IPS-18c (cell line): ENCODE measurements around the gene BORCS6.
A peak's percentile ranks its signal among the peaks of the same experiment; 100 is the strongest.

ENCODE experiments used
- H3K4me3 ChIP-seq: 2 replicates; pipeline ENCODE4 v1.7.0; 2013; ENCODE audit warnings: low read depth, mild to moderate bottlenecking, low read length, moderate library complexity; ENCODE audit not compliant: insufficient read depth
- H3K9me3 ChIP-seq: one replicate; pipeline ENCODE4 v1.6.1; 2013; ENCODE audit warnings: mild to moderate bottlenecking, low read length, moderate library complexity; ENCODE audit not compliant: control insufficient read depth, insufficient read depth

Gene BORCS6

DNA sequence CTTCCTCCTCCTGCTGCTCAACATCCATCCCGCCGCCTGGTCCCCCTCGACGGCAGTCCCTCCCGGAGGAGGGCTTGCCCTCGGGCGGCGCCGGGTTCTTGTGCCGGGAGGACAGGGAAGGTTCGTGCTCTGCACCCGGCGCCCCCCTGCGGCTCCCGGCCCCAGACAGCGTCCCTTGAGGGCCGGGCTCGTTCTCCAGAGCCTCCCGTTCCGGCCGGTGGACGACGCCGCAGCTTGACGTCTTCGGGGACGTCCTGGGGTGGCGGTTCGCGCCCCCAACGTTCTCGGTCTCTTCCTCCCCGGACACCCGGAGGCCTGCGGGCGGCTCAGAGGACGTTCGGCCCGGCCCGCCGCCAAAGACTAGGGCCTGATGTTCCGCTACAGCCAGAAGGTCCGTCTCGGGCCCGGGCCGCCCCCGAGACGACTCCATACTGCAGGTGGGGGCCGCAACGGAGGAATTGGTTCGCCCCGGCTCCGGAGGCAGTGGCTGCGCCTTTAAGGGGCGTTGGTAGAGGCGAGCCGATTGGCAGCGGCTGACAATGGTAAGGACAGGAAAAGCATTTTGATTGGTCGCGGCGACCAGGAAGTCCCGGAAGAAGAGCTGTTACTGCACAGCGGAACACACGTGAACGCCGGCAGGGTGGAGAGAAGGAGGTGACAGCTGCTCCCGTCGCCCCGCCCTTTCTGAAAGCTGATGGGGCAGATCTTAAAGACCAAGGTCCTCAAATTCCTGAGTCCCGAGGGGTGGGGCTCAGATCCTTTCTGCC, at the start of gene BORCS6:
Gene BORCS6, minus strand, starts transcription at position 470 of the 767 bp plus-strand sequence. Its CDS starts 40 bp downstream, at position 430.
- peak within 1 kb of the TSS; percentile 78 for H3K4me3 ChIP-seq
- H3K9me3 ChIP-seq, result no peaks in the 10 kb centered on the region

DNA sequence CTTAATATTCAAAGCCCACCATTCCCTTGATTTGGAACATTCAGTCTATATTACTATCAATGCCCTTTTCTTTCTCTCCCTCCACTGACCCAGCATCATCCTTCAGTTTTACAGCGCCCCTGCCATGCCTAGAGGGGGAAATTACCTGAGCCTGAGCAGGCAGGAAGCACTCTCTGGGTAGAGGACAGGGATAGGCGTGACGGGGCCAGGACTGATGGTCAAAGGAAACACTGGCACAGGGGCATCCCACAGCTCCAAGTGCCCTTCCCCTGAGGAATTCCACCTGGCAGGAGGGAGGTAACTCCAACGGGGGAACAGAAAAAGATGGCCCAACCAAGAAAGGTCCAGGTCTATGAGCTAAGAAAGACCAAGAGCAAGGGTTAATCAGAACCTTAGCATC, 47.9 kb upstream of the BORCS6 start:
- H3K9me3 ChIP-seq, result no peaks in the 10 kb centered on the region
- no peak overlapping the region for H3K4me3 ChIP-seq

DNA sequence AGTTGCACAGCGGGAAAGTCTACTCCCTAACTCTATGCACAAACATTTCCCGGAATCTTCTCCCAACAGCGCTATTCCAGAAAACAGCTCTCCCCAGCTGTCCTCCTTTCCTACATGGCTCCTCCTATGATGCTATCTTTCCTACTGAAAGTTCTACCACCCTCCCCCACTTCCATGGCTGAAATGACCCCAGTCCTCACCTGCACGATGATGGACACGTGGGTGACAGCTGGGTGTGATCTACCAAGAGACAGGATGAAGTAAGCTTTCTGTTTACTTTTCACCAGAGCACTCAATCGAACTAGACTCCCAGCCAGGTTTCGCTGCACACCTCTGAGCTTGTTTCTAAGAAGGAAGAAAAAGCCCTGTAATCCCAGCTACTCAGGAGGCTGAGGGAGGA, 47.2 kb upstream of the BORCS6 start:
- Histone ChIP-seq H3K4me3 (no peak overlapping the region), H3K9me3 (no peaks in the 10 kb centered on the region)

DNA sequence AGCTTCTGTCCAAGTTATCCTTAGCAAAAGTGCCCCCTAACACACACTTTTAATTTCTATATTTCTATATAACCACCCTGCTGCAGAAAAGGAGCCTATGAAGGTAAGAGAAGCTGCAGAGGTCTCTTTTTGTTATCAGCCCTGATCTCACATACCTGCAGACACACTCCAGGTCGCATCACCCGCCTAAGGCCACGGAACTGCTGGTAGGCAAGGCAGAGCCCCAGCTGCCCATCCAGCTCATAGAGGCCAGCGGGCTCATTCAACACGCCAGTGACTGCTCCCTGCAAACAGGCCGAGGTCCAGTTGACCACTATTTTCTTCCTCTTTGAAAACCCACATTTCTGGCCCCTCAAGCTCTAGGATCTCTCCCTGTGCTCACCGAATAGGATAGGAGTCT, 45.7 kb upstream of the BORCS6 start:
- H3K4me3 ChIP-seq, result no peak overlapping the region
- H3K9me3 ChIP-seq, result no peaks in the 10 kb centered on the region

DNA sequence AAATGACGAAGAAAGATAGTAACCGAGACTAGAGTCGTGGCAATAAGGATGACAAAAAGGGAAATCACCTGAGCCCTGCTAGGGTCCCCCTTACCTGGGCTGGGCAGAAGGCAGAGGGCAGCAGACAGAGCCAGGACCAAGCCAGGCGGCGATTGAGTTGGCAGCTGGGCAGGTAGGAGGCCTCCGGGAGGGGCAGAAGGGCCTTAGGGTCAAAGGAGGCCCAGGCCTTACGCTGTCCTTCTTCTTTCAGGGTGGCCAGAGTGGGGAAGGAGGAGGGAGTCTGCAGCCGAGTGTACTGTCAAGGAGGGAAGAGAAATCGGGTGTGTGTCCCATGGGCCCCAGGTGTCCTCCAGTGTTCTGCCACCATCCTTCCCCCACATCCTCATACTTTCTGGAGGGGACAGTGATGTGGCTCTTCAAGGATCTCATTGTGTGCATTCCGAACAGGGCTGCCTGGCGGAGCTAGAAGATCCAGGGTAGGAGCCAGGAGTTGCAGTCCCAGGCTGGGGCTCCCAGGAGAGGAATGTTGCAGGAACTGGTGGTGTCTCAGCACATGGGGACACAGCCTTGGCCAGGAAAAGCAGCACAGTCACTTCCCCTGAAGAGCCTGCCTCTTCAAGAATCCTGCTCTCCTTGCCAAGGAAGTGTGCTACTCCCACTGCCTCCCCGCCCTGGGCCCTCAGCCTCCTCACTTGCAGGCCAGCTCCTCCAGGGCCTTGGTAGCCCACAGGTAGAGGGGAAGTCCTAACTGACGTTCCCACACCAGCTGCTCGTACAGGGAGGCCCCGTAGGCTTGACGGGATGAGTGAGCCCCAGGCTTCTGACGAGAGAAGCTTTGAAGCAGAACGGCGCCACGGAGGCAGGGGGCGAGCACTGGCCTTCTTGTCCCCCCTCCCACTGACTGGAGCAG, 44.6 kb upstream of the BORCS6 start:
- H3K9me3 ChIP-seq, result no peaks in the 10 kb centered on the region
- no peak overlapping the region for H3K4me3 ChIP-seq

DNA sequence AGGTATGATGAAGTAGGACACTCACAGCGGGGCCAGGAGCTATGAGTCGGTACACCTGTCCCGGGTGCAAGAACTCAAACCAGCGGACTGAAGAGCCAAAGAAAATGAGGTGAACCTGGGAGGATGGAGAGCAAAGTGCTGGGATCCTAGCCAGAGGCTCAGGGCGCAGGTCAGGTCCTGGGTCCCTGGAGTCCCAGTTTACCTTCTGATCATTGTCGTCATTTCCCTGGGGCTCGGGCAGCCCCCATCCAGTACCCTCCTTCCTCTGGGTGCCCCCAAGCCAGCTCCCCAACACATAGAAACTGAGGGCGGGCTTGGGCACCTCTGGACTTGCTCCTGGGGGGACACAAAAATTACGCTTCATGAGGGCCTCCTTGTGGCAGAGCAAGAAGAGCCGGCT, 41.7 kb upstream of the BORCS6 start:
- H3K4me3 ChIP-seq, result no peak overlapping the region
- H3K9me3 ChIP-seq, result no peaks in the 10 kb centered on the region

DNA sequence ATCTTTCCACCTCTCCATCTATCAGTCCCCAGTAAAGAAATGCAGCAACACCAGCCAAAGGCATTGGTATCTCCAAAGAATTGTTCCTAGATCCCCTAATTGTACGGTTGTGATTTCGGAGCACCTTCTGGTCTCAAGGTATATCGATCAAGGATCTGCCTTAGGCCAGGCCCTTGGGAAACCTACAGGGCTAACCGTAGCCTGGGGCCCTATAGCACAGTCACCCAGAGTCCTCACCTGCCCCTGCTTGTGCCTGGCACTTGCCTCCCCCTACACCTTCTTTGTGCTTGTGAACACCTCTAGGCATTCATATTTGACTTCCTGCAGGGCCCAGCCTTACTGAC, 37.2 kb upstream of the BORCS6 start:
- Histone ChIP-seq H3K4me3 (peak overlapping the region; percentile 63; the same call in 1 of the 2 replicates), H3K9me3 (no peaks in the 10 kb centered on the region)

DNA sequence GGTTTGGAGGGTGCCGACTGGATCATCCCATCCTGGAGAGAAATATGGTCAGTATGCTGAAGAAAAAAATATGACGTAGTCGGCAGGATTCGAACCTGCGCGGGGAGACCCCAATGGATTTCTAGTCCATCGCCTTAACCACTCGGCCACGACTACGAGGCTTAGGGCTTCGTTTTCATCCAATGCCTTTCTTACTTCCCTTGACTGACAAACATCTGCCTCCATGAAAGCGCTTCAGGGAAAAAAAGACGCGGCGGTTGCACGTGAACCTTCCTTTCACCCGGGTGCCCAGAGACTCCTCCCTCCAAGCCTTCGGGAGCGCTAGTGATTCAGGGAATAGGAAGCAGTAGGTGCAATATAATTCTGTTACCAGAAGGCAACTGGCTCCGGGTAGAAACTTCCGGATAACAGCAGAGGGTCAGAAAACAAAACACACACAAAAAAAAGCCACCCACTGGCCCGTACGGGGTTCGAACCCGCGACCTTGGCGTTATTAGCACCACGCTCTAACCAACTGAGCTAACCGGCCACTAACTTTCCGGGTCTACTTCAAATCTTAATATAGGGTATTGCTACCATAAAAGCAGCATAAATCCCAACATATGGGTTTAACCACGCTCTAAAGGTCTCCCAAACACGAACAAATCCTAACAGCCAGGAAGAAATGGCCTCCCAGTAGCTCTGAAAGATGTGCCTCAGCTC, 36.7 kb upstream of the BORCS6 start:
- Histone ChIP-seq H3K4me3 (peak overlapping the region; percentile 63; the same call in 1 of the 2 replicates), H3K9me3 (no peaks in the 10 kb centered on the region)

DNA sequence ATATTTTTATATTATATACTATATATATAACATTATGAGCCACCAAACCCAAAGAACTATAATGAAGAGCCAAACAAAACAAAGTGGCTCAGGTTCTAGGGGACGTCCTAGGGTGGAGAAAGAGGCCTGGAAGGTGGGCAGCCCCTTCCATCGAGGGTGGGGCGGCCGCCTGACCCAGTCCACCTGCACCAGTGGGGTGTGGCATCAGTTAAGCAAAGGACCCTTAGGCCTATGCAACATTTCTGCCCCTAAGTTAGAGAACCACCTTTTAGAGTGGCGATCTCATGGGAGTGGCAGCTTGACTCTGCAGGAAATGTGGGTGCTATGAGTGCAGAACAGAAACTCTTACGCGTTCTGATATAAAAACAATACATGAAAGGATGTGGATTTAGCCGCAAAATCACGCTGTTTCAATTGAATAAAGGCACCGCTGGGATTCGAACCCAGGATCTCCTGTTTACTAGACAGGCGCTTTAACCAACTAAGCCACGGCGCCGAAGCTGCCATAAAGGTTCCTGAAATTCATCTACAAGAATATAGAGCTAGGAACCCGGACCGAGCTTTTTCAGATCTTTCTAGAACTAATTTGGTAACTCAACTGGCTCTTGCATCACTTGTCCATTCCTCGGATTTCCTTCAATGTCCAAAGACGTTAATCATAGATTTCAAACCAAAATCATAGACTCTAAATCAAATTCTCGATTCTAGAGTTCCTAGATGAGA, 36.0 kb upstream of the BORCS6 start:
- H3K9me3 ChIP-seq, result no peaks in the 10 kb centered on the region
- H3K4me3 ChIP-seq, result peak overlapping the region; percentile 63; the same call in 1 of the 2 replicates

DNA sequence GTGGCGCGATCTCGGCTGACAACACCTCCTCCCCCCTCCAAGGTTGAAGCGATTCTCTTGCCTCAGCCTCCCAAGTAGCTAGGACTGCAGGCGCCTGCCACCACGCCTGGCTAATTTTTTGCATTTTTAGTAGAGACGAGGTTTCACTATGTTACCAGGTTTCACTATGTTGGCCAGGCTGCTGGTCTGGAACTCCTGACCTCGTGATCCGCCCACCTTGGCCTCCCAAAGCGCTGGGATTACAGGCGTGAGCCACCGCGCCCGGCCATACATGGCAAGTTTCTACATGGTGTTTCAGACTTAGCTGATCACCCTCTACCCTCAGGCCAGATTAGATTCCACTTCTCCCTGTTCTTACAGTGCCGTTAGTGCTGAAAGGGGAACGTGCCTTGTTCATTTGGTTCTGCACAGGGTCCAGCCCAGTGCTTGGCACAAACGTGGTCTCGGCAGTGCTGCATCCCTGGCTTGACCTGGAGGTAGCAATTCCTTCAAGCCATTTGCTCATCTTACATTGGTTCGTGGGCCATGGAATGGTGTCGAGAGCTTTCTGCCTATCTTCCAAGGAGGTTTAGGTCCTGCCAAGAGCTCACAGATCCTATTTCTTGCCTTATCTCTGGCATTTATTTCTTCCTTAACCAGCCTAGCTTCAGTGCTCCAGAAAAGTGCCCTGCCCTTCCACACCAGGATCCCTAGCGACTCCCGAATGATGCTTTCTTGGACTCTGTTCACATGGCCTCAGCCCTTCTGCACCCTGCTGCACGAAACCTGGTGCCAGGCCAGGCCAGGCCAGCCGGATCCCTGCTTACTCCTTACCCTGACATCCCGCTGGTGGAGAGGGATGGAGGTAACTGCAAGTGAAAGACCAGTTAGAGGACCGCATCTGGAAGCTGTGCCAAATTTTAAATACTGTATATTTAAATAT, 35.2 kb upstream of the BORCS6 start:
- no peaks in the 10 kb centered on the region for H3K9me3 ChIP-seq
- no peak overlapping the region for H3K4me3 ChIP-seq

DNA sequence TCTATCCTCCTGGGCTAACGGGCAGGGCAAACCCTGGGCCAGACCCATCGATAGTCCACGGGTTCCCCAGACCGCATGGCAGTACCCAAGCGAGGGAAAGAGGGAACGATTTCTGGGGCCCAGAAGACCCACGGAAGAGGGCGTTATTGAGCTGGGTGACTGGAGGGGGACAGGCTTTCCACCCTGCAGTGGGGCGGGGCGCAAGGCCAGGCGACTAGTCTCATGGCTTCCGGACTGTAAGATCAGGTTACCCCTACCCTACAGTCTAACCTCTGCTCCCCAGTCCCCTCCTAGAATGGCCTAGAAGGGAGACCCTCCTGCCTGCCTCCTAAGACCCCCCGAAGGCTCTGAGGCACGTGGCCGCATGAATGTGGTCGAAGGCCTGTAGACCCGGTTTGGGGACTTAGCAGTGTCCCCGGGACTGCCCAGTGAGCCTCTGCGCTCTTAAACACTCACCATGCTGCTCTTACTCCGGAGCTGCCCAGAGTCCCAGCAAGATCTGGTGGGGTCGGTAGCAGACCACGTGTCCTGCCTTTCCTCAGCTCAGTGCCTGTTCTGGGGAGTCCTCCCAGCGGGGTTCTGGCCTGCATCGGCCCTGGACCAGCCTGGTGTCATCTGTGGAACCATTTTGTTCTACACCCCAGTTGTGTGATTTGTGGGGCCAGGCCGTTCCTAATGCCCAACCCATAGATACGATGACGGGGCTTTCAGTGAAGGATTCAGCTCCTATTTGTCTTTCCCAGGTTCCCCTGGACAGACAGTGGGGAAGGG, 33.6 kb upstream of the BORCS6 start:
- H3K4me3 ChIP-seq, result peak overlapping the region; percentile 86
- no peaks in the 10 kb centered on the region for H3K9me3 ChIP-seq

DNA sequence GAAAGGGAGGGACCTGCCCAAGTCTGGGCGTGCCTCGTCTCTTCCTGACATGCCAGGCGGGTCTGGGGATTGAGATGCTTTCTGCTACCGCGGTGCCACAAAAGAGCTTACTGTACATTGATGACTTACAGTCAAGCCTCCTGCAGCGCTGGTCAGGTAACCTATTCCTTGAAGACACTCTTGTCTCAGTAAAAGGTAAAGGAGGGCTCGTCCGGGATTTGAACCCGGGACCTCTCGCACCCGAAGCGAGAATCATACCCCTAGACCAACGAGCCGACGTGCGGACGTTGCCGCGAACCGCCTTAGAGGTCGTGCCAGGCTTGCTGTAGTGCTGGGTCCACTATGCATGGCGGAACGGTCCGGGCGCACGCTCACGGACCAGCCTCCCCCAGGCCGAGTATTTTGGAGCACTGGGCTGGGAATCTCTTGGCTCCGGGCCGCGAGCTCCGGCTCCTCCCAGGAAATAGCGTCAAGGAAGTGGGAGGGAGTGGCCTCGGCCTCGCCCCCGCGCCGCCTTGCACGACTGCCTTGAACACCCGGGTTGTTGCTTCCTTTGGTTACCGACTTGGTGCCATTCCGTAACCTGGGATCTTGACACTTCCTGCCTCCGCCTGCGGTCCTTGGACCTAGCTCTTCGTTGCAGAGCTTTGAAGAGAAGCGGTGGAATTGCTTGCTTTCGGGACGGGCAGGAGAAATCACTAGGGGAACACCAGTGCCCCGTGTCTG, 32.8 kb upstream of the BORCS6 start:
- no peaks in the 10 kb centered on the region for H3K9me3 ChIP-seq
- peak overlapping the region; percentile 86 for H3K4me3 ChIP-seq

DNA sequence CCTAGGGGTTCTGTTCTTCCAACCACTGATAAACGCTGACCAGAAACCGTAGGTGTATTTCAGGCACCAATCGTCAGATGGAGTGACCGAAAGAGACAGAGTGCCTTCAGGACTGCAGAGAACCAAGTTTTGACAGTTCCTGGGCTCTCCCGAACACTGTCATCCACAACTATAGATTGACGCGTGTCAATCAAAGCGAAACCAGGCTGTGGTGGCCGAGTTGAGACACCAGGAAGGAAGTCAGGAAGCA, 32.3 kb upstream of the BORCS6 start:
- Histone ChIP-seq H3K4me3 (peak overlapping the region; percentile 86), H3K9me3 (no peaks in the 10 kb centered on the region)

DNA sequence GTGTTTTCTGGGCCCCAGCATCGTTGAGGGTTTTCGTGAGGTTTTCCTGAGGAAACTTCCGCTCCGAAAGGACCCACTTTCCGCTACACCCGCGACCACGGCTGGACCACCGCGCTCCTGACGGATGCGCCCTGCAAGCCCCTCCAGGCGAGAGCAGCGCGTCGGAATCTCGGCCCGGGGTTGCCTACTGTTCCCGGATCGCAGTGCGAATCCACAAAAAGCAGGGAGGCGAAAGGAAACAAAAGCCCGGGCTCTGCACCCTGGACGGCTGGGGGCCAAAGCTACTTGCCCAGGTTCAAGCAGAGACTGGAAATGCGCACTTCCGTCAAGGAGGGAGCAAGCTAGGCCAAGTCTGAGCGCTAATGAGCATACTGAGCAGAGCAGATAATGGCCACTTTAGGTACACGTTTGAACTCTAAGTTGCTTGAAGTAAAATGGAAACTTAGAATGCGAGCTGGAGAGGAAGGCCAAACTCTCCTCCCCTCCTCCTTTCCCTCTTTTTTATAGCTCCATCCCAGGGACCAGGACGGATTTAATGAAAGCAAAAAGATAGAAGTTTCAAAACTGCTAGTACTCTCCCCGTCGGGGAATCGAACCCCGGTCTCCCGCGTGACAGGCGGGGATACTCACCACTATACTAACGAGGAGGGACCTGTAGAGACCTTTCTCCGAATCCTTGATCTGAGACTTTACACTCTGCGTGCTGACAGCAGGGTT, 31.8 kb upstream of the BORCS6 start:
- Histone ChIP-seq H3K9me3 (no peaks in the 10 kb centered on the region), H3K4me3 (peak overlapping the region; percentile 86)
